ENCODE data around the gene DCHS1. TPM values are rescaled to one million over a fixed set of nuclear protein-coding genes. Genes with fewer than 3 reads are reported as not detected.

The DCHS1 gene
- total RNA-seq, 4 donors from 2014 or later = 12.6 to 27.8 (median 20.1) TPM

DNA sequence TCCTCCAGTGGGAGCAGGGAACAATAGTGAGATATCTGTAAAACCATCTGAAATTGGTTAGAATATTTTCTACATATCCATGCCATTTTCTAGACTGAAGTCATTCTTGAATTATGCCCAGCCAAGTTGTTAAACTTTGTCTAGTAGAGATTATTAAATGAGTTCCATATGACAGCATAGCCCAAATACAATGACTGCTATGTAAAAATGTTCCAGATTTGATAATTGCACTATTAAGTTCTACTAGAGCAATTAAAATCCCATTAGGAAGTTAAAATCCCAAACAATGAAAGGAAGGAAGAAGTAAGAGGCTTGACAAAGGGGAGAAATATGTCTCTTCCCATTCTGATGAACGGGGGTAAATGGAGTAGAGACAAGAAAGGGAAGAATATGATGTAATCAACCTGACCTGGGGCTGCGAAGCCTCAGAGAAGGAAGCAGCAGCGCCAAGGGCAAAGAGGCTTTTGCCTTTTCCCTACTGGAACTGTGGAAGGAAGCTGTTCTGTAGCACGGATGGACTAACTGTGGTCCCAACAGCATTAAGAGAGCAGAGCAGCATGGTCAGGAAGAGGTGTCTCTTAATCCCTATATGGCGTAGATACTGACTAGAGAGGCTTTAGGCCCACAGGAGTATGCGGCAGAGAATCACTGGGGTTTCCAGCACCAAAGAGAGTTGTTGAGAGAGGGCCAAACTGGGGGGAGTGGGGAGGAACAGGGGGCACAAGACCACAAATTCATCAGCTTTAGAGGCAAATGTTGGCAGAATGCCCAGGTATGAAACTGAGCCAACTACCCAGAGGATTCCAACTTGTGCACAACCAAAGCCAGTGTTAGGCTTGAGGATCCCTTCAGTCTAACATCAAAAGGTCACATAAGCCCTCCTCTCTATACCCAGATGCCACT lies 78.9 kb downstream of the DCHS1 start:
- Histone ChIP-seq H3K36me3 (peaks cover 0 to 6% (median 0%) of the 10 kb centered on the region in 3 donors), H3K4me3 (no peak overlapping the region), H3K4me1 (peaks cover 0 to 52% (median 16%) of the 10 kb centered on the region in 4 donors), H3K9me3 (peaks cover 0 to 2% (median 0%) of the 10 kb centered on the region in 4 donors), H3K27ac (peak overlapping the region in 2 of 4 donors; percentile 60 to 75), H3K27me3 (no peaks in the 10 kb centered on the region)
- 8 to 14% methylated on average over 5 of the region's 6 CpGs for WGBS, 2 donors
- TF ChIP-seq, protein P1, sequence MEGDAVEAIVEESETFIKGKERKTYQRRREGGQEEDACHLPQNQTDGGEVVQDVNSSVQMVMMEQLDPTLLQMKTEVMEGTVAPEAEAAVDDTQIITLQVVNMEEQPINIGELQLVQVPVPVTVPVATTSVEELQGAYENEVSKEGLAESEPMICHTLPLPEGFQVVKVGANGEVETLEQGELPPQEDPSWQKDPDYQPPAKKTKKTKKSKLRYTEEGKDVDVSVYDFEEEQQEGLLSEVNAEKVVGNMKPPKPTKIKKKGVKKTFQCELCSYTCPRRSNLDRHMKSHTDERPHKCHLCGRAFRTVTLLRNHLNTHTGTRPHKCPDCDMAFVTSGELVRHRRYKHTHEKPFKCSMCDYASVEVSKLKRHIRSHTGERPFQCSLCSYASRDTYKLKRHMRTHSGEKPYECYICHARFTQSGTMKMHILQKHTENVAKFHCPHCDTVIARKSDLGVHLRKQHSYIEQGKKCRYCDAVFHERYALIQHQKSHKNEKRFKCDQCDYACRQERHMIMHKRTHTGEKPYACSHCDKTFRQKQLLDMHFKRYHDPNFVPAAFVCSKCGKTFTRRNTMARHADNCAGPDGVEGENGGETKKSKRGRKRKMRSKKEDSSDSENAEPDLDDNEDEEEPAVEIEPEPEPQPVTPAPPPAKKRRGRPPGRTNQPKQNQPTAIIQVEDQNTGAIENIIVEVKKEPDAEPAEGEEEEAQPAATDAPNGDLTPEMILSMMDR (IDR thresholded peaks at IDR 0.05) = no peak
- TF ChIP-seq EP300 (IDR thresholded peaks at IDR 0.05) = no peak
- no peak for TF ChIP-seq POLR2A (IDR thresholded peaks at IDR 0.05)
- no peak for DNase-seq (ENCODE audit: low spot score in 2 of 2)

DNA sequence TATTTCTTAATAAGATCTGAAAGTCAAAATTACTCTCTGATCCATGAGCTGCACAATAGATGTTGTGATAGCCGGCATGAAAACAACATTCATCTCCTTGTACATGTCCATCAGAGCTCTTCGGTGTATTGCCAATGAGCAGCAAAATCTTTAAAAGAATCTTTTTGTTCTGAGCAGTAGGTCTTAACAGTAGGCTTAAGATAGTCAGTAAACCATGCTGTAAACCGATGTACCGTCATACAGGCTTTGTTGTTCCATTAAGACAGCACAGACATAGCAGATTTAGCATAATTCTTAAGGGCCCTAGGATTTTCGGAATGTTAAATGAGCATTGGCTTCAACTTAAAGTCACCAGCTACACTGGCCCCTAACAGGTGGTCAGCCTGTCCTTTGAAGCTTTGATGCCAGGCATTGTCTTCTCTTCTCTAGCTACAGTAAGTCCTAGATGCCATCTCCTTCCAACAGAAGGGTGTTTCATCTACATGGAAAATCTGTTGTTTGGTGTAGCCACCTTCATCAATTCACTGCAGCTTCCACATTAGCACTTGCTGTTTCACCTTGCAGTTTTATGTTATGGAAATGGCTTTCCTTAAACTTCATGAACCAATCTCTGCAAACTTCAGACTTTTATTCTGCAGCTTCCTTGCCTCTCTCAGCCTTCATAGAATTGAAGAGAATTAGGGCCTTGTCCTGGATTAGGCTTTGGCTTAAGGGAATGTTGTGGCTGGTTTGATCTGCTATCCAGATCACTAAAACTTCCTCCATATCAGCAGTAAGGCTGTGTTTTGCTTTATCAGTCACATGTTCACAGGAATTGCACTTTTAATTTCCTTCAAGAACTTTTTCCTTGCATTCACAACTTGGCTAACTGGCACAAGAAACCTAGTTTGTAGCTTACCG lies 80.5 kb downstream of the DCHS1 start:
- TF ChIP-seq EP300 (IDR thresholded peaks at IDR 0.05) (no peak), POLR2A (IDR thresholded peaks at IDR 0.05) (no peak)
- TF ChIP-seq, protein P1 (IDR thresholded peaks at IDR 0.05) = no peak
- no peak for DNase-seq (ENCODE audit: low spot score in 2 of 2)
- Histone ChIP-seq H3K27me3 (no peaks in the 10 kb centered on the region), H3K9me3 (no peaks in the 10 kb centered on the region), H3K27ac (peak overlapping the region in 2 of 4 donors; percentile 60 to 75), H3K4me1 (peaks cover 0 to 55% (median 16%) of the 10 kb centered on the region in 4 donors), H3K36me3 (peaks cover 0 to 17% (median 0%) of the 10 kb centered on the region in 3 donors), H3K4me3 (no peak overlapping the region)
- WGBS, 2 donors = 46 to 60% methylated on average over 6 of the region's 6 CpGs

DNA sequence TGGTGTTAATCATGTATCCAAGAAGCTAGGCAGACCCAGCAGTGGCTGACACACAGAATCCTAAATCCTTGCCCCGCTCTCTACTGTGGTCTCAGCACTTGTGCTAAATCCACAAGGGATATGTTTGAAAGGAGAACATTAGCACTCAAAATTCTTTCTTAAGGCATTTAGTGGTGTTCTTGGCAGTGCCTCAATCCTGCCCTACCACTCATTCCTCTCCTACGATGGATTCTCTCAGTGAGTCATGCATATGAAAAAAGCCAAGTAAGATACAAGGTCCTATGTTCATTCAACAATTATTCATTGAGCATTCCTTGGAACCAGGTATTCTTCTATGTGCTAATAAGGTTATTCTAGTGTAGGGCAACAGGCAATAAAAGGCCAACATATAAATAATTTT lies 83.4 kb downstream of the DCHS1 start:
- H3K9me3 ChIP-seq = no peaks in the 10 kb centered on the region
- no peak overlapping the region for H3K27ac ChIP-seq
- H3K27me3 ChIP-seq = no peaks in the 10 kb centered on the region
- H3K36me3 ChIP-seq = peaks cover 0 to 25% (median 0%) of the 10 kb centered on the region in 3 donors
- H3K4me3 ChIP-seq = no peak overlapping the region
- TF ChIP-seq, protein P1 (IDR thresholded peaks at IDR 0.05) = no peak
- TF ChIP-seq EP300 (IDR thresholded peaks at IDR 0.05) (no peak), POLR2A (IDR thresholded peaks at IDR 0.05) (no peak)
- 56 to 64% methylated on average over 2 of the region's 2 CpGs for WGBS, 2 donors
- no peak for DNase-seq (ENCODE audit: low spot score in 2 of 2)
- peaks cover 0 to 50% (median 15%) of the 10 kb centered on the region in 4 donors for H3K4me1 ChIP-seq

DNA sequence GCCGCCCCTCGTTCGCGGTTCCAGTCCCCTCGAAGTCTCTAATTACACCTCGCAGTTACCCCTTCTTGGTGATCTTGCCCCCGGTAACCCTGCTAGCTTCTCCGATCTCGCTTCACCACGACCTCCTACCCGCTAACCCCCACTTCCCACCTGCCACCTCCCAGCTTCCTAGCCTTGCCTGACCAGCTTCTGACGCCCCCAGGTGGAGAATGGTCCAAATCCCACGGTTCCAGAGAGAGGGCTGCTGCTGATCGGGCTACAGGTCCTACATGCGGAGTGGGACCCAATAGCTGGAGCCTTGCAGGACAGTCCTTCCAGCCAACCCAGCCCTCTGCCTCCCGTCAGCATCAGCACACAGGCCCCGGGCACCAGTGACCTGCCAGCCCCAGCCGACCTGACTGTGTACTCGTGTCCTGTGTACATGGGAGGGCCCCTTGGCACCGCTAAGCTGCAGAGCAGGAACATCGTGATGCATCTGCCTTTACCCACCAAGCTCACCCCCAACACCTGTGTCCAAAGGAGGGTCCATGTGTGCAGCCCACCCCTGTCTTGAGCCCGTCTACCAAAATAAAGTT lies 84.1 kb downstream of the DCHS1 start:
- peaks cover 0 to 43% (median 9%) of the 10 kb centered on the region in 4 donors for H3K4me1 ChIP-seq
- 64 to 69% methylated on average over 20 to 22 of the region's 22 CpGs for WGBS, 2 donors
- H3K4me3 ChIP-seq = no peak overlapping the region

More for the DNA sequence above, 84.1 kb downstream of the DCHS1 start:
- no peak for DNase-seq (ENCODE audit: low spot score in 2 of 2)
- Histone ChIP-seq H3K27ac (no peak overlapping the region), H3K27me3 (no peaks in the 10 kb centered on the region), H3K36me3 (peaks cover 0 to 32% (median 0%) of the 10 kb centered on the region in 3 donors), H3K9me3 (no peaks in the 10 kb centered on the region)
- TF ChIP-seq, protein P1 (IDR thresholded peaks at IDR 0.05) = no peak
- TF ChIP-seq EP300 (IDR thresholded peaks at IDR 0.05) = no peak
- no peak for TF ChIP-seq POLR2A (IDR thresholded peaks at IDR 0.05)

Other genes with a start within 250 kb of the DCHS1 start
- 10 to 100 TPM; 56.1 to 67.6 (median 62.8) TPM for gene APBB1, start 236.7 kb downstream of the DCHS1 start, total RNA-seq
- gene HPX, start 214.8 kb downstream of the DCHS1 start, total RNA-seq = 1 to 10 TPM; 1.0 to 7.5 (median 4.8) TPM
- 10 to 100 TPM; 25.6 to 47.7 (median 31.8) TPM for gene TRIM3, start 181.9 kb downstream of the DCHS1 start, total RNA-seq
- 10 to 100 TPM; 40.0 to 63.9 (median 49.7) TPM for gene ARFIP2, start 174.5 kb downstream of the DCHS1 start, total RNA-seq
- 10 to 100 TPM; 37.1 to 66.6 (median 51.7) TPM for gene TIMM10B, start 174.3 kb downstream of the DCHS1 start, total RNA-seq
- 10 to 100 TPM; 17.2 to 27.3 (median 21.0) TPM for gene DNHD1, start 158.5 kb downstream of the DCHS1 start, total RNA-seq
- gene RRP8, start 52.2 kb downstream of the DCHS1 start, total RNA-seq = 10 to 100 TPM; 13.9 to 34.1 (median 18.2) TPM
- gene ILK, start 52.0 kb downstream of the DCHS1 start, total RNA-seq = 100 to 1,000 TPM; 139 to 148 (median 140) TPM
- gene TAF10, start 43.6 kb downstream of the DCHS1 start, total RNA-seq = 100 to 1,000 TPM; 148 to 235 (median 155) TPM
- gene TPP1, start 36.4 kb downstream of the DCHS1 start, total RNA-seq = 10 to 100 TPM; 45.6 to 81.3 (median 58.0) TPM
- gene MRPL17, start 27.5 kb upstream of the DCHS1 start, total RNA-seq = 10 to 100 TPM; 17.3 to 24.6 (median 21.6) TPM
- gene OR2AG2, start 116.2 kb upstream of the DCHS1 start, total RNA-seq = under 1 TPM in 2 of 4 donors, not detected in 2; 0.22 to 0.90 TPM
- gene OR2AG1, start 127.2 kb upstream of the DCHS1 start, total RNA-seq = not detected
- under 1 TPM in 1 of 4 donors, not detected in 3; 0.60 TPM for gene OR6A2, start 143.9 kb upstream of the DCHS1 start, total RNA-seq
- gene OR10A5, start 189.9 kb upstream of the DCHS1 start, total RNA-seq = not detected
- not detected for gene OR10A2, start 207.2 kb upstream of the DCHS1 start, total RNA-seq
- not detected for gene OR10A4, start 220.8 kb upstream of the DCHS1 start, total RNA-seq
- gene OR2D2, start 236.7 kb upstream of the DCHS1 start, total RNA-seq = not detected

Data from tibial nerve (tissue), 4 donors.